ENCODE results near the gene AGMO. TPM values are rescaled to one million over a fixed set of nuclear protein-coding genes. Genes with fewer than 3 reads are reported as not detected.

Gene AGMO
- total RNA-seq, 2 donors from 2014 or later: 0.37 to 0.47 TPM

GRCh38 chr7:15252181-15252580, 309.6 kb downstream of the AGMO start:
- Histone ChIP-seq H3K4me1 (no peaks in the 10 kb centered on the region), H3K4me3 (no peak overlapping the region), H3K36me3 (no peaks in the 10 kb centered on the region), H3K9ac (ENCODE audit: low read depth in 2 of 2, low read length in 2 of 2) (no peak overlapping the region), H3K9me3 (no peaks in the 10 kb centered on the region), H3K27me3 (no peaks in the 10 kb centered on the region), H3K27ac (no peak overlapping the region)
- no peak for DNase-seq
- intact Hi-C loops (cut with DNase I): no loop called here
- no peak for TF ChIP-seq CTCF (IDR thresholded peaks at IDR 0.05)

- no peak for DNase-seq
- Histone ChIP-seq H3K4me1 (no peaks in the 10 kb centered on the region), H3K9ac (ENCODE audit: low read depth in 2 of 2, low read length in 2 of 2) (no peak overlapping the region), H3K4me3 (no peak overlapping the region), H3K9me3 (no peaks in the 10 kb centered on the region), H3K27ac (no peak overlapping the region), H3K36me3 (no peaks in the 10 kb centered on the region), H3K27me3 (no peaks in the 10 kb centered on the region)
- no peak for TF ChIP-seq CTCF (IDR thresholded peaks at IDR 0.05)
- intact Hi-C loops (cut with DNase I): no loop called here
Observed at GRCh38 chr7:15248514-15248913, 313.3 kb downstream of the AGMO start.

GRCh38 chr7:15245831-15246230, 316.0 kb downstream of the AGMO start:
- no peak for DNase-seq
- H3K27ac ChIP-seq: no peak overlapping the region
- H3K4me3 ChIP-seq: no peak overlapping the region
- no peaks in the 10 kb centered on the region for H3K36me3 ChIP-seq
- intact Hi-C loops (cut with DNase I): no loop called here
- H3K9ac ChIP-seq (ENCODE audit: low read depth in 2 of 2, low read length in 2 of 2): no peak overlapping the region
- no peak for TF ChIP-seq CTCF (IDR thresholded peaks at IDR 0.05)
- no peaks in the 10 kb centered on the region for H3K9me3 ChIP-seq
- H3K4me1 ChIP-seq: no peaks in the 10 kb centered on the region
- H3K27me3 ChIP-seq: no peaks in the 10 kb centered on the region

- no peak overlapping the region for H3K9ac ChIP-seq (ENCODE audit: low read depth in 2 of 2, low read length in 2 of 2)
- intact Hi-C loops (cut with DNase I): no loop called here
- DNase-seq: no peak
- no peak for TF ChIP-seq CTCF (IDR thresholded peaks at IDR 0.05)
- H3K36me3 ChIP-seq: no peaks in the 10 kb centered on the region
- H3K27ac ChIP-seq: no peak overlapping the region
- no peak overlapping the region for H3K4me3 ChIP-seq
- H3K4me1 ChIP-seq: no peaks in the 10 kb centered on the region
- no peaks in the 10 kb centered on the region for H3K9me3 ChIP-seq
- no peaks in the 10 kb centered on the region for H3K27me3 ChIP-seq
Observed at GRCh38 chr7:15239801-15240200, 322.0 kb downstream of the AGMO start.

GRCh38 chr7:15236952-15237351, 324.9 kb downstream of the AGMO start:
- no peak overlapping the region for H3K27ac ChIP-seq
- no peaks in the 10 kb centered on the region for H3K36me3 ChIP-seq
- no peaks in the 10 kb centered on the region for H3K4me1 ChIP-seq
- H3K27me3 ChIP-seq: no peaks in the 10 kb centered on the region
- H3K9ac ChIP-seq (ENCODE audit: low read depth in 2 of 2, low read length in 2 of 2): no peak overlapping the region
- no peak for DNase-seq
- H3K9me3 ChIP-seq: no peaks in the 10 kb centered on the region
- no peak for TF ChIP-seq CTCF (IDR thresholded peaks at IDR 0.05)
- H3K4me3 ChIP-seq: no peak overlapping the region
- intact Hi-C loops (cut with DNase I): no loop called here

- Histone ChIP-seq H3K4me1 (no peaks in the 10 kb centered on the region), H3K4me3 (no peak overlapping the region), H3K36me3 (no peaks in the 10 kb centered on the region), H3K27ac (no peak overlapping the region), H3K27me3 (no peaks in the 10 kb centered on the region), H3K9me3 (no peaks in the 10 kb centered on the region), H3K9ac (ENCODE audit: low read depth in 2 of 2, low read length in 2 of 2) (no peak overlapping the region)
- no peak for TF ChIP-seq CTCF (IDR thresholded peaks at IDR 0.05)
- intact Hi-C loops (cut with DNase I): no loop called here
- no peak for DNase-seq
Observed at GRCh38 chr7:15234431-15234830, 327.4 kb downstream of the AGMO start.

Data from colonic mucosa (tissue), 4 donors.